Measurements from ENCODE around the gene CMSS1. TPM values are rescaled to one million over a fixed set of nuclear protein-coding genes. Genes with fewer than 3 reads are reported as not detected.

The CMSS1 gene
- total RNA-seq, 1 donor from 2014 or later, result 41.1 TPM

DNA sequence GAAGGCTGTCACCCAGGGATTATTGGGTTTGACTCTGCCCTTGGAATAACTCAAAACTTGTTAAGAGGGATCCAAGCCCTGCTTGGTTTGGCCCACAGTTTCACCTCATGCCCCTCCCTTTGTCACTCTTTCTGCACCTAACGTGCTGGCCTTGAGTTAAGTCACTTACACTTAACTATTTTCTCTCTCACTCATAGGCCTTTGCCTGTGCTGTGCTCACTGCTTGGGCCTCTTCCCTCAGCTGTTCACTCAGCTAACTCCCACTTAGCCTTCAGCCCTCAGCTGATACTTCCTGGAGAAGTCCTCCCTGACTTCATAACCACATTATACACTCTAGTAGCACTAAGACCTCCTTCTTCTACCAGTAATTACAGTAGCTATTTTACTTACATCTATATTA is 133.3 kb downstream of the CMSS1 start:
- no peaks in the 10 kb centered on the region for H3K27me3 Mint-ChIP-seq
- peaks cover 1% of the 10 kb centered on the region for H3K4me1 Mint-ChIP-seq
- CTCF ChIA-PET, result no interaction called here
- no peak for DNase-seq
- POLR2A ChIA-PET, result no interaction called here
- TF ChIP-seq, protein P1, sequence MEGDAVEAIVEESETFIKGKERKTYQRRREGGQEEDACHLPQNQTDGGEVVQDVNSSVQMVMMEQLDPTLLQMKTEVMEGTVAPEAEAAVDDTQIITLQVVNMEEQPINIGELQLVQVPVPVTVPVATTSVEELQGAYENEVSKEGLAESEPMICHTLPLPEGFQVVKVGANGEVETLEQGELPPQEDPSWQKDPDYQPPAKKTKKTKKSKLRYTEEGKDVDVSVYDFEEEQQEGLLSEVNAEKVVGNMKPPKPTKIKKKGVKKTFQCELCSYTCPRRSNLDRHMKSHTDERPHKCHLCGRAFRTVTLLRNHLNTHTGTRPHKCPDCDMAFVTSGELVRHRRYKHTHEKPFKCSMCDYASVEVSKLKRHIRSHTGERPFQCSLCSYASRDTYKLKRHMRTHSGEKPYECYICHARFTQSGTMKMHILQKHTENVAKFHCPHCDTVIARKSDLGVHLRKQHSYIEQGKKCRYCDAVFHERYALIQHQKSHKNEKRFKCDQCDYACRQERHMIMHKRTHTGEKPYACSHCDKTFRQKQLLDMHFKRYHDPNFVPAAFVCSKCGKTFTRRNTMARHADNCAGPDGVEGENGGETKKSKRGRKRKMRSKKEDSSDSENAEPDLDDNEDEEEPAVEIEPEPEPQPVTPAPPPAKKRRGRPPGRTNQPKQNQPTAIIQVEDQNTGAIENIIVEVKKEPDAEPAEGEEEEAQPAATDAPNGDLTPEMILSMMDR (IDR thresholded peaks at IDR 0.05), result no peak
- H3K27ac Mint-ChIP-seq, result no peak overlapping the region
- no peak overlapping the region for H3K4me3 Mint-ChIP-seq
- no peaks in the 10 kb centered on the region for H3K36me3 Mint-ChIP-seq (ENCODE audit: low read depth)
- no peaks in the 10 kb centered on the region for H3K9me3 Mint-ChIP-seq
- intact Hi-C loops (cut with micrococcal nuclease), result no loop called here
- no peak for ATAC-seq (ENCODE audit: low read depth)

DNA sequence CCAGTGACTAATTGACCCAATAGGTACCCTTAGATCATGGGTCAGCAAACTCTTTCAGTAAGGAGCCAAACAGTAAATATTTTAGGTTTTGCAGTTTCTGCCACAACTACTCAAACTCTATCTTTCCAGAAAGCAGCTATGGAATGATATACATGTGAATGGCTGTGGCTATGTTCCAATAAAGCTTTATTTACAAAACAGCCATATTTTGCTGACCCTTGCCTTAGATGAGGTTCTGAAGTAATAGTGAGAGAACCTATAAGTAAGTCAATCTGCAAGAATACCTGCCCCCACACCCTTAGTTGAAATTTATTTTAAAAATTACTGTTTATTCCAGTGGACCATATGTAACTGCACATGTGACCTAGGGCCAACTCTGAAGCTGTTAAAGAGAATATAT is 134.0 kb downstream of the CMSS1 start:
- ATAC-seq (ENCODE audit: low read depth), result no peak
- POLR2A ChIA-PET, result no interaction called here
- CTCF ChIA-PET, result no interaction called here

DNA sequence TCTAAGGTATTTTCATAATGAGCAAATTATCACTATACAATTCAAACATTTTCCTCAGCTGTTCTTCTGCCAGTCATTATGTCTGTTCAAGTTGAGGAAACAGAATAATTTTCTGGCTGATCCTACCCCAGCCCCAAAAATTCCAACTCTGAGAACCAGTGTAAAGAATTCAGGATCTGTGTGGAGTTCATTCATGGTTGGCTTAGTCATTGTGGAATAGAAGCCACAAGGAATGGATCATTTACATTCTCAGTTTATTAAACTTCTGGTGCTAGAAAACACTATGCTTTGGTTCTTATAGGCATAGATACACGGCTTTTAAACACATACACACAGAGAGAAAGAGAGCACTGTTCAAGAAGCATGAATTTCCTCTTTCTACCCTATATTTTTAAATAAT is 134.6 kb downstream of the CMSS1 start:
- Mint-ChIP-seq H3K36me3 (ENCODE audit: low read depth) (no peaks in the 10 kb centered on the region), H3K27me3 (no peaks in the 10 kb centered on the region), H3K27ac (no peak overlapping the region), H3K4me1 (peaks cover 2% of the 10 kb centered on the region), H3K4me3 (no peak overlapping the region), H3K9me3 (no peaks in the 10 kb centered on the region)
- CTCF ChIA-PET, result no interaction called here
- intact Hi-C loops (cut with micrococcal nuclease), result no loop called here
- no peak for ATAC-seq (ENCODE audit: low read depth)
- no peak for DNase-seq
- TF ChIP-seq, protein P1 (IDR thresholded peaks at IDR 0.05), result no peak
- POLR2A ChIA-PET, result no interaction called here

More for the DNA sequence above, 134.0 kb downstream of the CMSS1 start:
- no peak overlapping the region for H3K4me3 Mint-ChIP-seq
- H3K27me3 Mint-ChIP-seq, result no peaks in the 10 kb centered on the region
- no peaks in the 10 kb centered on the region for H3K36me3 Mint-ChIP-seq (ENCODE audit: low read depth)
- no peak for DNase-seq
- no peak overlapping the region for H3K27ac Mint-ChIP-seq
- TF ChIP-seq, protein P1 (IDR thresholded peaks at IDR 0.05), result no peak
- intact Hi-C loops (cut with micrococcal nuclease), result no loop called here
- H3K4me1 Mint-ChIP-seq, result peaks cover 1% of the 10 kb centered on the region
- no peaks in the 10 kb centered on the region for H3K9me3 Mint-ChIP-seq

DNA sequence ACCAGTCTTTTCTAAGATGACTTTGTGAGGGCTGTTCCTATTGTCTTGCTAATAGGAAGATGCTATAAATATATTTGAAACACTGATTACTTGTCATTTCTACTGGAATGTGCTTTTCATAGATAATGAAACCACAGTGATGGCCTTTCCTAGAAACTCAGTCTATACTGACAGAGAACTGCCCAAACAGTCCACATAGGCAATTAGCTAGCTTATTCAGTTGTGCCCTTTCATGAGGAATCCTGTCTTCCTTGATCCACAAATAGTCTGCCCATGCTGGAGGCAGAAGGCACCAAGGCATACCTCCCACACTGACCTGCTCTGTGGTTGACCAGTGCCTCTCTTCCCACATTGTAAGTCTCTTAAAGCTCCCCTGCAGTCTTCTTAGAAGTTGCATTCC is 135.9 kb downstream of the CMSS1 start:
- Mint-ChIP-seq H3K27me3 (no peaks in the 10 kb centered on the region), H3K36me3 (ENCODE audit: low read depth) (no peaks in the 10 kb centered on the region), H3K4me1 (peaks cover 8% of the 10 kb centered on the region), H3K4me3 (no peak overlapping the region), H3K9me3 (no peaks in the 10 kb centered on the region), H3K27ac (no peak overlapping the region)
- ATAC-seq (ENCODE audit: low read depth) (no peak), DNase-seq (no peak)
- TF ChIP-seq, protein P1 (IDR thresholded peaks at IDR 0.05), result no peak
- intact Hi-C loops (cut with micrococcal nuclease), result no loop called here
- ChIA-PET CTCF (no interaction called here), POLR2A (interaction anchor here (0.6 kb wide), 1 partner anchor 121 kb away, joined by 8 read pairs; no protein-coding TSS in a partner anchor)

DNA sequence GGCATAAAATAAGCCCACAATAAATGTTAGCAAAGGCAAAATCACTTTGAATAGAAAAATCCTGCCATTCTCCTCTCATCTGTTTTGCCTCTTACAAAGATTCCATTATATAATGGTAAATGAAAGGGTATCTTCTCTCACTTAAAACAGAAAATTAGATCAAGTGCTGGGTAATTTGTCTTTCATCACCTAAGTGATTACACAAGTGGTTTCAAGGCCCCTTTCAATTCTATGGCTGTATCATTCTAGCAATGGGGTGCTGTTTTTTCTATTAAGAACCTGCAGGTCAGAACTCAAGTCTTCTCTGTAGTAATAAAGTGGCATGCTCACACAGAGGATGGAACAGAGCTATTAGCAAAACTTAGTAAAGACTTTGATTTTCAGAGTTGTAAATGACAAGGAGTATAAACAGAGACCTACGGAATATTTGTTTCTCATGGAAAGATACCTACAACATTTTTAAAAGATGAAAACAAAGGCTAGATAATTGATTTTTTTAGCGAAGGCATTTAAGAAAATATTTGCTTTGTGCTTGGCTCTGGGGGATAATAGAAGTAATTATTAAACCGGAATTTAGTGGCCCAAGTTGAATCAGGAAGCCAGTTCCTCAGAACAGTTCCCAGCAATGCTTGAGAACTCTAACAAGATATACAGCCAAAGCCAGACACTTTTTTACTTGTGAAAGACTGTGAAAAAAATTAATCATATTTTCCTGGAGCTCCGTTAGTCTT is 137.4 kb downstream of the CMSS1 start:
- H3K4me3 Mint-ChIP-seq, result no peak overlapping the region
- DNase-seq, result no peak
- TF ChIP-seq, protein P1 (IDR thresholded peaks at IDR 0.05), result no peak
- no peaks in the 10 kb centered on the region for H3K27me3 Mint-ChIP-seq
- H3K9me3 Mint-ChIP-seq, result no peaks in the 10 kb centered on the region
- CTCF ChIA-PET, result no interaction called here
- H3K27ac Mint-ChIP-seq, result no peak overlapping the region
- intact Hi-C loops (cut with micrococcal nuclease), result no loop called here
- peaks cover 9% of the 10 kb centered on the region for H3K4me1 Mint-ChIP-seq
- ATAC-seq (ENCODE audit: low read depth), result no peak
- no peaks in the 10 kb centered on the region for H3K36me3 Mint-ChIP-seq (ENCODE audit: low read depth)
- POLR2A ChIA-PET, result no interaction called here

Measured in activated B cell treated with CpG ODN at 0.5 μM for 24 hours (primary cell).